ENCODE measurements around the gene URI1.

URI1 gene

GRCh38 chr19:29971648-29972047 is 29.6 kb downstream of the URI1 start:
- DNase-seq (ENCODE audit: low read depth): no peak
- TF ChIP-seq CTCF (conservative IDR thresholded peaks at IDR 0.05; ENCODE audit: low read depth, low read length): no peak
- no peak overlapping the region for H3K4me3 ChIP-seq (ENCODE audit: low read length)

DNA sequence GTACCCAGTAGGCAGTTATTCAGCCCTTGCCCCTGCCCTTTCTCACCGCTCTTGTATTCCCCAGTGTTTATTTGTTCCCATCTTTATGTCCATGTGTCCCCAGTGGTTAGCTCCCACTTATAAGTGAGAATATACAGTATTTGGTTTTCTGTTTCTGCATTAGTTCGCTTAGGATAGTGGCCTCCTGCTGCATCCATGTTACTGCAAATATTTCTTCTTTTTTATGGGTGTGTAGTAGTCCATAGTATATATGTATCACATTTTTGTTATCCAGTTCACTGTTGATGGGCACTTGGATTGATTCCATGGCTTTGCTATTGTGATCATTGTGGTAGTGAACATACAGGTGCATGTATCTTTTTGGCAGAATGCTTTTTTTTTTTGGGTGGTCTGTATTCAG is 32.7 kb downstream of the URI1 start:
- DNase-seq (ENCODE audit: low read depth): no peak
- no peak overlapping the region for H3K4me3 ChIP-seq (ENCODE audit: low read length)
- TF ChIP-seq CTCF (conservative IDR thresholded peaks at IDR 0.05; ENCODE audit: low read depth, low read length): no peak

- DNase-seq (ENCODE audit: low read depth): no peak
- TF ChIP-seq CTCF (conservative IDR thresholded peaks at IDR 0.05; ENCODE audit: low read depth, low read length): no peak
- H3K4me3 ChIP-seq (ENCODE audit: low read length): no peak overlapping the region
Measured at GRCh38 chr19:29976151-29976943, 34.3 kb downstream of the URI1 start.

DNA sequence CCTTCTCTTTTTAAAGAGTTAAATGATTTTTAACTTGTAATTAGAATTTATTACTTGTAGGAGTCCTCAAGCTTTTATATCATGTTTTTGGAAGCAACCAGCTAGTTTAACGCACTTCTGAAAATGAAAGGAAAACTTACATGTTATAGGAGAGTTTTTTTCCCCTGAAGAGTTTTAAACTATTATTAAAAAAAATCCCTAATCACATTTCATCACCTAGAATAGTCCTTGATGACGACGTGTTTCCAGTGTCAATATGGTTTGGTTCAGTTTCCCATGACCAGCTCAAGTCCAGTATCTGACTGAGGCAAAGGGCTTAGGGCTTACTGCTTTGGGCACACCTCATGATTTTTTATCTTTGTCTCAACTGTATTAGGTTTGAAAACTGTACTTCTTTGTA is 36.0 kb downstream of the URI1 start:
- H3K4me3 ChIP-seq (ENCODE audit: low read length): no peak overlapping the region
- DNase-seq (ENCODE audit: low read depth): no peak
- TF ChIP-seq CTCF (conservative IDR thresholded peaks at IDR 0.05; ENCODE audit: low read depth, low read length): no peak

- DNase-seq (ENCODE audit: low read depth): no peak
- no peak for TF ChIP-seq CTCF (conservative IDR thresholded peaks at IDR 0.05; ENCODE audit: low read depth, low read length)
Measured at GRCh38 chr19:29983568-29983967, 41.5 kb downstream of the URI1 start.

GRCh38 chr19:29985196-29985595 is 43.2 kb downstream of the URI1 start:
- no peak for TF ChIP-seq CTCF (conservative IDR thresholded peaks at IDR 0.05; ENCODE audit: low read depth, low read length)
- H3K4me3 ChIP-seq (ENCODE audit: low read length): no peak overlapping the region
- DNase-seq (ENCODE audit: low read depth): no peak

More at GRCh38 chr19:29983568-29983967, 41.5 kb downstream of the URI1 start:
- H3K4me3 ChIP-seq (ENCODE audit: low read length): no peak overlapping the region

GRCh38 chr19:29988351-29988750 is 46.3 kb downstream of the URI1 start:
- no peak overlapping the region for H3K4me3 ChIP-seq (ENCODE audit: low read length)
- TF ChIP-seq CTCF (conservative IDR thresholded peaks at IDR 0.05; ENCODE audit: low read depth, low read length): no peak
- DNase-seq (ENCODE audit: low read depth): no peak

Measured in retinal pigment epithelial cell (primary cell).